H9 (cell line): ENCODE data around the gene PHOX2A. TPM values are rescaled to one million over a fixed set of nuclear protein-coding genes. Genes with fewer than 3 reads are reported as not detected.

Experiments
- DNase-seq: peaks from one replicate; pipeline ENCODE4 v3.0.0-alpha.2; 2017
- H2AFZ ChIP-seq: one replicate; pipeline ENCODE4 v1.6.1; 2013; ENCODE audit warnings: mild to moderate bottlenecking, low read length, control low read depth, moderate library complexity
- H2AK5ac ChIP-seq: 2 replicates; pipeline ENCODE4 v1.6.1; 2013; ENCODE audit warnings: low read length, control low read depth, mixed read lengths; ENCODE audit not compliant: insufficient read length
- H2BK120ac ChIP-seq: one replicate; pipeline ENCODE4 v1.6.1; 2013; ENCODE audit warnings: low read depth, mild to moderate bottlenecking, low read length, control low read depth, inconsistent platforms; ENCODE audit not compliant: poor library complexity, severe bottlenecking
- H2BK12ac ChIP-seq: 2 replicates; pipeline ENCODE4 v1.6.1; 2013; ENCODE audit warnings: low read length, control low read depth, mixed read lengths, low read depth; ENCODE audit not compliant: insufficient read length
- H2BK15ac ChIP-seq: 2 replicates; pipeline ENCODE4 v1.6.1; 2013; ENCODE audit warnings: low read depth, low read length, control low read depth
- H2BK20ac ChIP-seq: one replicate; pipeline ENCODE4 v1.6.1; 2013; ENCODE audit warnings: low read depth, mild to moderate bottlenecking, low read length, control low read depth, inconsistent platforms; ENCODE audit not compliant: poor library complexity, severe bottlenecking
- H2BK5ac ChIP-seq: 2 replicates; pipeline ENCODE4 v1.6.1; 2013; ENCODE audit warnings: low read length, control low read depth, mixed read lengths; ENCODE audit not compliant: insufficient read length
- H3K14ac ChIP-seq: 2 replicates; pipeline ENCODE4 v1.6.1; 2013; ENCODE audit warnings: low read length, control low read depth; ENCODE audit not compliant: insufficient read depth
- H3K18ac ChIP-seq: 2 replicates; pipeline ENCODE4 v1.6.1; 2013; ENCODE audit warnings: low read depth, mild to moderate bottlenecking, mixed read lengths, low read length, control low read depth; ENCODE audit not compliant: insufficient read length
- H3K23ac ChIP-seq: 2 replicates; pipeline ENCODE4 v1.6.1; 2013; ENCODE audit warnings: low read length, control low read depth, mixed read lengths, low read depth; ENCODE audit not compliant: insufficient read length
- H3K23me2 ChIP-seq: 2 replicates; pipeline ENCODE4 v1.6.1; 2013; ENCODE audit warnings: low read depth, mild to moderate bottlenecking, mixed read lengths, low read length, control low read depth; ENCODE audit not compliant: insufficient read length, poor library complexity, severe bottlenecking
- H3K27ac ChIP-seq: 2 replicates; pipeline ENCODE4 v1.5.1; 2013; ENCODE audit warnings: low read length, control low read depth, mixed read lengths, low read depth; ENCODE audit not compliant: insufficient read length
- H3K27me3 ChIP-seq: 2 replicates; pipeline ENCODE4 v1.6.1; 2013; ENCODE audit warnings: low read length, control low read depth, inconsistent platforms; ENCODE audit not compliant: insufficient read depth
- H3K4ac ChIP-seq: 2 replicates; pipeline ENCODE4 v1.6.1; 2013; ENCODE audit warnings: low read depth, mild to moderate bottlenecking, control low read depth, inconsistent platforms, low read length, moderate library complexity
- H3K4me1 ChIP-seq: 2 replicates; pipeline ENCODE4 v1.6.1; 2013; ENCODE audit warnings: low read length, control low read depth, inconsistent platforms; ENCODE audit not compliant: insufficient read depth
- H3K4me2 ChIP-seq: 2 replicates; pipeline ENCODE4 v1.6.1; 2013; ENCODE audit warnings: low read length, control low read depth, mixed read lengths; ENCODE audit not compliant: insufficient read length, insufficient read depth
- H3K56ac ChIP-seq: 2 replicates; pipeline ENCODE4 v1.6.1; 2013; ENCODE audit warnings: low read depth, mild to moderate bottlenecking, mixed read lengths, low read length, control low read depth; ENCODE audit not compliant: insufficient read length
- H3K79me1 ChIP-seq: 2 replicates; pipeline ENCODE4 v1.6.1; 2013; ENCODE audit warnings: low read depth, mild to moderate bottlenecking, moderate library complexity, low read length, control low read depth, inconsistent platforms; ENCODE audit not compliant: insufficient read depth, poor library complexity, severe bottlenecking
- H3K79me2 ChIP-seq: 2 replicates; pipeline ENCODE4 v1.6.1; 2013; ENCODE audit warnings: low read length, control low read depth, inconsistent platforms; ENCODE audit not compliant: insufficient read depth
- H3K9ac ChIP-seq: 2 replicates; pipeline ENCODE4 v1.6.1; 2013; ENCODE audit warnings: low read length, control low read depth, mixed read lengths; ENCODE audit not compliant: insufficient read length; ENCODE audit errors: extremely low read depth
- H3K9me3 ChIP-seq: one replicate; pipeline ENCODE4 v1.6.1; 2013; ENCODE audit warnings: low read depth, low read length, inconsistent platforms; ENCODE audit not compliant: control insufficient read depth
- H3T11ph ChIP-seq: one replicate; pipeline ENCODE4 v1.6.1; 2013; ENCODE audit warnings: mild to moderate bottlenecking, low read length, control low read depth, inconsistent platforms
- H4K20me1 ChIP-seq: one replicate; pipeline ENCODE4 v1.6.1; 2013; ENCODE audit not compliant: control insufficient read depth, insufficient read length, insufficient read depth
- H4K5ac ChIP-seq: 2 replicates; pipeline ENCODE4 v1.6.1; 2013; ENCODE audit warnings: low read depth, mild to moderate bottlenecking, mixed read lengths, low read length, control low read depth; ENCODE audit not compliant: insufficient read length
- H4K8ac ChIP-seq: replicated peaks from 2 replicates; pipeline ENCODE4 v1.6.1; 2013; ENCODE audit warnings: low read length, control low read depth, mixed read lengths, low read depth; ENCODE audit not compliant: insufficient read length
- H4K91ac ChIP-seq: 2 replicates; pipeline ENCODE4 v1.6.1; 2013; ENCODE audit warnings: low read depth, mild to moderate bottlenecking, moderate library complexity, mixed read lengths, low read length, control low read depth; ENCODE audit not compliant: insufficient read length
- H3K27ac Mint-ChIP-seq, 3 experiments: 2 replicates in 2 of 3; 3 replicates in 1 of 3; pipeline ENCODE4 v1.8.0; 2020 to 2021; ENCODE audit warnings: mixed read lengths in 3 of 3, mild to moderate bottlenecking in 1 of 3, moderate library complexity in 1 of 3
- H3K27me3 Mint-ChIP-seq: 2 replicates; pipeline ENCODE4 v1.8.0; 2021; ENCODE audit warnings: low read depth, mild to moderate bottlenecking, moderate library complexity, mixed read lengths
- H3K36me3 Mint-ChIP-seq, 3 experiments: 2 replicates in 2 of 3; 3 replicates in 1 of 3; pipeline ENCODE4 v1.8.0; 2020 to 2021; ENCODE audit warnings: low read depth in 3 of 3, mixed read lengths in 3 of 3; ENCODE audit not compliant: insufficient read depth in 1 of 3
- H3K4me1 Mint-ChIP-seq, 2 experiments: 2 replicates each; pipeline ENCODE4 v1.8.0; 2020; ENCODE audit warnings: mixed read lengths in 2 of 2
- H3K4me3 Mint-ChIP-seq, 2 experiments: 2 replicates in 1 of 2; 3 replicates in 1 of 2; pipeline ENCODE4 v1.8.0; 2020 to 2021; ENCODE audit warnings: mild to moderate bottlenecking in 2 of 2, mixed read lengths in 2 of 2, moderate library complexity in 1 of 2
- H3K9me3 Mint-ChIP-seq, 2 experiments: 2 replicates in 1 of 2; 3 replicates in 1 of 2; pipeline ENCODE4 v1.8.0; 2020; ENCODE audit warnings: mild to moderate bottlenecking in 2 of 2, mixed read lengths in 2 of 2, moderate library complexity in 1 of 2
- CTCF ChIP-seq: fragments of 200-600 bp; sonication (generic); conservative IDR thresholded peaks from 3 replicates; pipeline ENCODE4 v1.8.0; 2021; ENCODE audit warnings: antibody characterized with exemption, mild to moderate bottlenecking
- WGBS: extraction: QIAGEN DNeasy Blood & Tissue Kit; methylation state at CpG from one replicate; pipeline ENCODE4 v1.1.7; 2013; ENCODE audit warnings: missing lambda C conversion rate, low lambda C conversion rate, mixed read lengths; ENCODE audit not compliant: insufficient read length; ENCODE audit errors: extremely low coverage; 5-methylcytosine and 5-hydroxymethylcytosine counted together
- total RNA-seq: library from RNA; stranded (reverse); gene quantifications from 2 replicates; pipeline ENCODE4 v1.2.1, GENCODE V29; 2021

Gene PHOX2A
- total RNA-seq, 1 experiment from 2014 or later: 1.4 TPM

- H3K27me3 Mint-ChIP-seq: peaks cover 40% of the 10 kb centered on the region
- peak; percentile 48 for DNase-seq
- no peak overlapping the region for H3K56ac ChIP-seq
- TF ChIP-seq CTCF: 0 out of 3 replicates have a peak, but pooled peaks have one; percentile 9
- peak overlapping the region; percentile 27 for H3K4me2 ChIP-seq
- H3K23ac ChIP-seq: no peak overlapping the region
- H2AFZ ChIP-seq: no peak overlapping the region
- H2BK20ac ChIP-seq: no peak overlapping the region
- H4K20me1 ChIP-seq: peaks cover 2% of the 10 kb centered on the region
- H3K36me3 Mint-ChIP-seq: peaks cover 15 to 44% (median 26%) of the 10 kb centered on the region in 3 experiments
- no peak overlapping the region for H4K5ac ChIP-seq
- H3K27ac ChIP-seq: no peak overlapping the region
- no peak overlapping the region for H2BK5ac ChIP-seq
- no peak overlapping the region for H2BK12ac ChIP-seq
- no peak overlapping the region for H2BK15ac ChIP-seq
- WGBS: no CpG with 5 or more reads among the region's 28 CpGs
- no peaks in the 10 kb centered on the region for H3K79me1 ChIP-seq
- H2BK120ac ChIP-seq: no peak overlapping the region
- H3K27me3 ChIP-seq: peaks cover 44% of the 10 kb centered on the region
- H3K4me1 ChIP-seq: peaks cover 5% of the 10 kb centered on the region; the same call in 1 of the 2 replicates
- no peak overlapping the region for H3K27ac Mint-ChIP-seq
- H3K23me2 ChIP-seq: peaks cover 18% of the 10 kb centered on the region
- no peak overlapping the region for H3K9ac ChIP-seq
- no peaks in the 10 kb centered on the region for H3K9me3 ChIP-seq
- H3K4me1 Mint-ChIP-seq: peaks cover 28 to 43% of the 10 kb centered on the region in 2 experiments
- no peak overlapping the region for H2AK5ac ChIP-seq
- H3K14ac ChIP-seq: no peak overlapping the region
- no peak overlapping the region for H3T11ph ChIP-seq
- no peaks in the 10 kb centered on the region for H3K79me2 ChIP-seq
- H3K4ac ChIP-seq: no peak overlapping the region
- H4K91ac ChIP-seq: no peak overlapping the region
- H3K18ac ChIP-seq: peak overlapping the region; percentile 34
- H3K4me3 Mint-ChIP-seq: peak overlapping the region; percentile 37 to 78
- H4K8ac ChIP-seq: no peak overlapping the region
- peaks cover 0 to 6% of the 10 kb centered on the region in 2 experiments; a peak in 3 of 5 replicates for H3K9me3 Mint-ChIP-seq
Measured at GRCh38 chr11:72238492-72239312, 5.3 kb downstream of the PHOX2A start.
